Kasumi-1 (cell line): Measurements from ENCODE around the gene CCM2.

Experiments used
- DNase-seq, 2 experiments: peaks; one replicate each; lab custom pipeline; 2025; lab: John Stamatoyannopoulos, UW

The CCM2 gene

DNA sequence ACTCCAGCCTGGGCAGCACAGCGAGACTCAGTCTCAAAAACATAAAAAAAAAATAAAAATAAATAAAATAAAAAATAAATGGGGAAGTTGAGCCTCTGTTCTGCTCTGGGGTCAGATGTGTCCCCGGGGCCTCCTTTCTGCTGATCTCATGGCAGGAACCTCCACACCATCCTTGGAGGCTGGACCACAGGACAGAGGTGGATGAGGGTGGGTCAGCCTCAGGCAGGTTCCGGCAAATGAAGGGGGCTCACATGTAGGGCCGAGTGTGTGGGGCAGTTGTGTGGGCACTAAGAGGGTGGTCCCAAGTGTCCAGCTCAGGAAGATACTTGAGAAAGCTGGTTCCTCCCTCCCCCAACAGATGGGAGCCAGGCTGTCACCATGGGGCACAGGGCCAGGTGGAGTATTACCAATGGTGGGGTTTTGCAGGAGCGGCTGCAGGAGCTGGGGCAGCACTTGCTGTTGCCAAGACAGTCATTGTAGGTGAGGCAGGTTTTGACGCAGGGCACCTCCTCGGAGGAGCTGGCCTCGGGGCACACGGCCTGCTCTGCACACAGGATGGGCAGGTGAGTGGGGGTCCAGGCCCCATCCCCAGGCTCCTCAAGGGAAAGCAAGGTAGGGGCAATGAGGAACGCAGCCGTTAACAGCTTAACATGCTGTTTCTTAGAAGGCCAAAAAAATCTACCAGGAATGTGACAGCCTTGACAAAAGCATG lies 125.3 kb downstream of the CCM2 start:
- no peak for DNase-seq
